ENCODE measurements around the gene ZNF841. TPM values are rescaled to one million over a fixed set of nuclear protein-coding genes. Genes with fewer than 3 reads are reported as not detected.
A peak's percentile ranks its signal among the peaks of the same experiment; 100 is the strongest.
"Not testable (repeated sequence)": the region's sequence is repeated elsewhere in the genome, so short reads cannot be mapped to it uniquely, and the experiment has no call there.

The ZNF841 gene
- total and polyA plus RNA-seq, 2 experiments from 2014 or later: 7.3 to 24.5 TPM

DNA sequence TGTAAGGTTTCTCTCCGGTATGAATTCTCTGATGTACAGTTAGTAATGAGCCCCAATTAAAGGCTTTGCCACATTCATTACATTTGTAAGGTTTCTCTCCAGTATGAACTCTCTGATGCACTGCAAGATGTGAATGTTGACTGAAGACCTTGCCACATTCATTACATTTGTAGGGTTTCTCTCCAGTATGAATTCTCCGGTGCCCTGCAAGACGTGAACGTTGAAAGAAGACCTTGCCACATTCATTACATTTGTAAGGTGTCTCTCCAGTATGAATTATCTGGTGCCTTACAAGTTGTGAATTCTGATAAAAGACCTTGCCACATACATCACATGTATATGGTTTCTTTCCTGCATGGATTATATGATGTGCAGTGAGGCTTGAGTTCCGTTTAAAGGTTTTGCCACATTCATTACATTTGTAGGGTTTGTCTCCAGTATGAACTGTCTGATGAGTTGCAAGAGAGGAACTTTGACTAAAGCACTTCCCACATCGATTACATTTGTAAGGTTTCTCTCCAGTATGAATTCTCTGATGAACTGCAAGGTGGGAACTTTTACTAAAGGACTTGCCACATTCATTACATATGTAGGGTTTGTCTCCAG is 29.2 kb downstream of the ZNF841 start:
- Histone ChIP-seq H3K4me3 (peak overlapping the region; percentile 12; the same call in 1 of the 2 replicates), H3K9me2 (ENCODE audit: insufficient read depth) (no peaks in the 10 kb centered on the region), H3K9ac (no peak overlapping the region), H3K9me3 (ENCODE audit: low read depth) (peaks cover 27% of the 10 kb centered on the region), H3K27me3 (replicated peaks; ENCODE audit: insufficient read depth) (no peaks in the 10 kb centered on the region), H3K4me1 (ENCODE audit: insufficient read depth) (no peaks in the 10 kb centered on the region), H3K36me3 (ENCODE audit: low read depth) (peaks cover 93% of the 10 kb centered on the region), H3F3A (ENCODE audit: insufficient read depth) (peaks cover 23% of the 10 kb centered on the region; the same call in 1 of the 2 replicates), H2AFZ (no peak overlapping the region), H3K27ac (no peak overlapping the region), H3K4me2 (ENCODE audit: unreplicated experiment) (no peak overlapping the region), H4K20me1 (ENCODE audit: insufficient read depth) (no peaks in the 10 kb centered on the region), H3K79me2 (ENCODE audit: insufficient read depth) (peaks cover 84% of the 10 kb centered on the region)
- WGBS, 2 experiments (ENCODE audit: low coverage in 1 of 2, low lambda C conversion rate in 2 of 2, missing lambda C conversion rate in 2 of 2): 97 to 98% methylated on average over 6 of the region's 6 CpGs
- no peak for TF ChIP-seq EZH2 (IDR thresholded peaks at IDR 0.05; ENCODE audit: insufficient read depth, poor library complexity, severe bottlenecking)
- DNase-seq: no peak
- in situ Hi-C loops (cut with MboI): no loop called here

DNA sequence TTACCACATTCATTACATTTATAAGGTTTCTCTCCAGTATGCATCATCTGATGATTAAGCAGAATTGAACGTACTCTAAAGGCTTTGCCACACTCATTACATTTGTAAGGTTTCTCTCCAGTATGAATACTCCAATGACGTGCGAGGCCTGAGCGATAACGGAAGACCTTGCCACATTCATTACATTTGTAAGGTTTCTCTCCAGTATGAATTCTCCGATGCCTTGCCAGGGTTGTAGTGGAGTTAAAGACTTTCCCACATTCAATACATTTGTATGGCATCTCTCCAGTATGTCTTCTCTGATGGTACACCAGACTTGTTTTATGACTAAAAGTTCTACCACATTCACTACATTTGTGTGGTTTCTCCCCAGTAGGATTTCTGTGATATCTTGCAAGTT is 30.2 kb downstream of the ZNF841 start:
- 0 out of 2 replicates have a peak, but pooled peaks cover 17% of the 10 kb centered on the region for H3F3A ChIP-seq (ENCODE audit: insufficient read depth)
- H2AFZ ChIP-seq: no peak overlapping the region
- H3K79me2 ChIP-seq (ENCODE audit: insufficient read depth): peaks cover 75% of the 10 kb centered on the region
- TF ChIP-seq EZH2 (IDR thresholded peaks at IDR 0.05; ENCODE audit: insufficient read depth, poor library complexity, severe bottlenecking): no peak
- no peak for TF ChIP-seq EZH2phosphoT487 (IDR thresholded peaks at IDR 0.05; ENCODE audit: insufficient read depth, low read depth)
- H3K27me3 ChIP-seq (replicated peaks; ENCODE audit: insufficient read depth): no peaks in the 10 kb centered on the region
- 98 to 100% methylated on average over 6 of the region's 6 CpGs for WGBS, 2 experiments (ENCODE audit: low coverage in 1 of 2, low lambda C conversion rate in 2 of 2, missing lambda C conversion rate in 2 of 2)
- no peak overlapping the region for H3K4me2 ChIP-seq (ENCODE audit: unreplicated experiment)
- H4K20me1 ChIP-seq (ENCODE audit: insufficient read depth): no peaks in the 10 kb centered on the region
- 0 out of 2 replicates have a peak overlapping the region, but pooled peaks have one; percentile 12 for H3K4me3 ChIP-seq
- DNase-seq: no peak
- H3K36me3 ChIP-seq (ENCODE audit: low read depth): peaks cover 87% of the 10 kb centered on the region
- H3K9me3 ChIP-seq (ENCODE audit: low read depth): peaks cover 27% of the 10 kb centered on the region
- in situ Hi-C loops (cut with MboI): no loop called here
- H3K4me1 ChIP-seq (ENCODE audit: insufficient read depth): no peaks in the 10 kb centered on the region
- H3K9me2 ChIP-seq (ENCODE audit: insufficient read depth): no peaks in the 10 kb centered on the region
- no peak overlapping the region for H3K9ac ChIP-seq
- H3K27ac ChIP-seq: no peak overlapping the region

DNA sequence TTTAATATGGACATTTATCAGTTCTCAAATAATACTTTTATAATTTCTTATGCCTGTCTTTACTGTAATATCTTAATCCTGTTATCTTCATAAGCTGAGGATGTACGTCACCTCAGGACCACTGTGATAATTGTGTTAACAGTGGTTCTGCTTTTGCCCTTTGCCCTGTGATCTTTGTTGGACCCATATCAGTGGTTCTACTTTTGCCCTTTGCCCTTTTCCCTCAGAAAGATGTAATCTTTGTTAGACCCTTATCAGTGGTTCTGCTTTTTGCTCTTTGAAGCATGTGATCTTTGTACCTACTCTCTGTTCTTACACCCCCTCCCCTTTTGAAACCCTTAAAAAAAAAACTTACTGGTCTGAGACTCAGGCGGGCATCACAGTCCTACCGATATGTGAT is 39.1 kb downstream of the ZNF841 start:
- H3K4me2 ChIP-seq (ENCODE audit: unreplicated experiment); H3K9me3 ChIP-seq (ENCODE audit: low read depth); H3K27me3 ChIP-seq (replicated peaks; ENCODE audit: insufficient read depth); H3K9ac ChIP-seq; H3K9me2 ChIP-seq (ENCODE audit: insufficient read depth); DNase-seq; H2AFZ ChIP-seq; H3K4me3 ChIP-seq; H4K20me1 ChIP-seq (ENCODE audit: insufficient read depth); in situ Hi-C loops (cut with MboI); H3K27ac ChIP-seq; H3F3A ChIP-seq (ENCODE audit: insufficient read depth); H3K4me1 ChIP-seq (ENCODE audit: insufficient read depth): not testable (repeated sequence)
- Histone ChIP-seq H3K79me2 (ENCODE audit: insufficient read depth) (peaks cover 52% of the 10 kb centered on the region), H3K36me3 (ENCODE audit: low read depth) (peaks cover 17% of the 10 kb centered on the region; the same call in 1 of the 2 replicates)
- 97% methylated on average over 3 of the region's 3 CpGs for WGBS, 2 experiments (ENCODE audit: low coverage in 1 of 2, low lambda C conversion rate in 2 of 2, missing lambda C conversion rate in 2 of 2)

DNA sequence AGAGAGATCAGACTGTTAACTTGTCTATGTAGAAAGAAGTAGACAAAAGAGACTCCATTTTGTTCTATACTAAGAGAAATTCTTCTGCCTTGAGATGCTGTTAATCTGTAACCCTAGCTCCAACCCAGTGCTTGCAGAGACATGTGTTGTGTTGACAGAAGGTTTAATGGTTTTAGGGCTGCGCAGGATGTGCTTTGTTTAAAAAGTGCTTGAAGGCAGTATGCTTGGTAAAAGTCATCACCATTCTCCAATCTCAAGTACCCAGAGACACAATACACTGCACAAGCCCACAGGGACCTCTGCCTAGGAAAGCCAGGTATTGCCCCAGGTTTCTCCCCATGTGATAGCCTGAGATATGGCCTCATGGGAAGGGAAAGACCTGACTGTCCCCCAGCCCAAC is 43.8 kb downstream of the ZNF841 start:
- DNase-seq; H3K27ac ChIP-seq; H3K4me1 ChIP-seq (ENCODE audit: insufficient read depth); H4K20me1 ChIP-seq (ENCODE audit: insufficient read depth); H3K9me3 ChIP-seq (ENCODE audit: low read depth); in situ Hi-C loops (cut with MboI); H3K9me2 ChIP-seq (ENCODE audit: insufficient read depth); H3K9ac ChIP-seq; H3K4me2 ChIP-seq (ENCODE audit: unreplicated experiment); H2AFZ ChIP-seq; H3K36me3 ChIP-seq (ENCODE audit: low read depth); H3K4me3 ChIP-seq; H3K27me3 ChIP-seq (replicated peaks; ENCODE audit: insufficient read depth): not testable (repeated sequence)
- WGBS, 2 experiments (ENCODE audit: low coverage in 1 of 2, low lambda C conversion rate in 2 of 2, missing lambda C conversion rate in 2 of 2): 100% methylated on average over 1 of the region's 1 CpG
- H3F3A ChIP-seq (ENCODE audit: insufficient read depth): peaks cover 11% of the 10 kb centered on the region
- H3K79me2 ChIP-seq (ENCODE audit: insufficient read depth): peaks cover 71% of the 10 kb centered on the region

All from GM23248 (cell line).